Hematopoietic multipotent progenitor cell treated with erythropoietin and hydrocortisone succinate and interleukin-3 and kit ligand, for 4 days (in vitro differentiated cells): Measurements from ENCODE around the gene TSPOAP1.

Experiments
- DNase-seq: peaks from one replicate; pipeline ENCODE4 v3.0.0-alpha.2; 2015

TSPOAP1 gene

GRCh38 chr17:58338841-58339754 is 10.5 kb upstream of the TSPOAP1 start:
- DNase-seq = peak; percentile 93

GRCh38 chr17:58338454-58338840 is 9.9 kb upstream of the TSPOAP1 start:
- no peak for DNase-seq

- DNase-seq = peak; percentile 99
Measured at GRCh38 chr17:58337600-58338453, 9.2 kb upstream of the TSPOAP1 start.

GRCh38 chr17:58337210-58337599 is 8.6 kb upstream of the TSPOAP1 start:
- DNase-seq = peak; percentile 92

GRCh38 chr17:58336456-58337209 is 8.0 kb upstream of the TSPOAP1 start:
- peak; percentile 51 for DNase-seq

GRCh38 chr17:58335779-58336455 is 7.3 kb upstream of the TSPOAP1 start:
- peak; percentile 96 for DNase-seq

GRCh38 chr17:58335061-58335731 is 6.6 kb upstream of the TSPOAP1 start:
- DNase-seq = peak; percentile 66

- DNase-seq = no peak
Measured at GRCh38 chr17:58334661-58335060, 6.1 kb upstream of the TSPOAP1 start.

GRCh38 chr17:58334256-58334655 is 5.7 kb upstream of the TSPOAP1 start:
- no peak for DNase-seq

- peak; percentile 95 for DNase-seq
Measured at GRCh38 chr17:58333736-58334207, 5.2 kb upstream of the TSPOAP1 start.

- DNase-seq = peak; percentile 92
Measured at GRCh38 chr17:58332778-58333735, 4.5 kb upstream of the TSPOAP1 start.

- DNase-seq = peak; percentile 99
Measured at GRCh38 chr17:58331815-58332777, 3.5 kb upstream of the TSPOAP1 start.

GRCh38 chr17:58330997-58331814 is 2.6 kb upstream of the TSPOAP1 start:
- DNase-seq = peak; percentile 94

- DNase-seq = peak; percentile 56
Measured at GRCh38 chr17:58330538-58330996, 2.0 kb upstream of the TSPOAP1 start.

GRCh38 chr17:58329810-58330537 is 1.4 kb upstream of the TSPOAP1 start:
- DNase-seq = peak; percentile 79

- DNase-seq = peak; percentile 98
Measured at GRCh38 chr17:58329035-58329809, 627 bp upstream of the TSPOAP1 start.
